Ascending aorta (tissue), 2 donors: ENCODE data around the gene DLG1. TPM values are rescaled to one million over a fixed set of nuclear protein-coding genes. Genes with fewer than 3 reads are reported as not detected.

Experiments
- DNase-seq, 2 donors: peaks; one replicate each; pipeline ENCODE4 v3.0.0-alpha.2; 2019; ENCODE audit warnings: low spot score in 2 of 2
- H3K27ac ChIP-seq, 2 donors: fragments of 200-600 bp; sonication (generic); one replicate each; pipeline ENCODE4 v1.5.1; 2016 to 2017; ENCODE audit warnings: mild to moderate bottlenecking in 1 of 2
- H3K27me3 ChIP-seq: fragments of 200-600 bp; sonication (generic); one replicate; pipeline ENCODE4 v1.5.1; 2017
- H3K36me3 ChIP-seq, 2 donors: fragments of 200-600 bp; sonication (generic); one replicate each; pipeline ENCODE4 v1.5.1; 2016
- H3K4me1 ChIP-seq, 2 donors: fragments of 200-600 bp; sonication (generic); one replicate each; pipeline ENCODE4 v1.5.1; 2016 to 2017; ENCODE audit warnings: mild to moderate bottlenecking in 1 of 2
- H3K4me3 ChIP-seq, 2 donors: fragments of 200-600 bp; sonication (generic); one replicate each; pipeline ENCODE4 v1.5.1; 2016 to 2017; ENCODE audit warnings: mild to moderate bottlenecking in 1 of 2
- H3K9me3 ChIP-seq, 2 donors: fragments of 200-600 bp; sonication (generic); one replicate each; pipeline ENCODE4 v1.5.1; 2016
- CTCF ChIP-seq, 3 experiments: fragments of 200-600 bp in 2 of 3; fragments of 450-650 bp in 1 of 3; sonication (generic) in 2 of 3; IDR thresholded peaks; one replicate each; pipeline ENCODE4 v1.5.1; 2016 to 2019; ENCODE audit warnings: antibody characterized with exemption in 3 of 3, mild to moderate bottlenecking in 1 of 3, moderate library complexity in 1 of 3
- intact Hi-C: fragments of 100-400 bp; cut with DNase I; formaldehyde crosslinking; loops from one replicate; pipeline ENCODE4 v1.15.1; 2023
- total RNA-seq: library from RNA; depleted of rRNA; stranded (reverse); fragments of >200 nt; gene quantifications from one replicate; pipeline ENCODE4 v1.1.0, GENCODE V29; 2016

Gene DLG1
- total RNA-seq, 1 donor from 2014 or later = 31.0 TPM

DNA sequence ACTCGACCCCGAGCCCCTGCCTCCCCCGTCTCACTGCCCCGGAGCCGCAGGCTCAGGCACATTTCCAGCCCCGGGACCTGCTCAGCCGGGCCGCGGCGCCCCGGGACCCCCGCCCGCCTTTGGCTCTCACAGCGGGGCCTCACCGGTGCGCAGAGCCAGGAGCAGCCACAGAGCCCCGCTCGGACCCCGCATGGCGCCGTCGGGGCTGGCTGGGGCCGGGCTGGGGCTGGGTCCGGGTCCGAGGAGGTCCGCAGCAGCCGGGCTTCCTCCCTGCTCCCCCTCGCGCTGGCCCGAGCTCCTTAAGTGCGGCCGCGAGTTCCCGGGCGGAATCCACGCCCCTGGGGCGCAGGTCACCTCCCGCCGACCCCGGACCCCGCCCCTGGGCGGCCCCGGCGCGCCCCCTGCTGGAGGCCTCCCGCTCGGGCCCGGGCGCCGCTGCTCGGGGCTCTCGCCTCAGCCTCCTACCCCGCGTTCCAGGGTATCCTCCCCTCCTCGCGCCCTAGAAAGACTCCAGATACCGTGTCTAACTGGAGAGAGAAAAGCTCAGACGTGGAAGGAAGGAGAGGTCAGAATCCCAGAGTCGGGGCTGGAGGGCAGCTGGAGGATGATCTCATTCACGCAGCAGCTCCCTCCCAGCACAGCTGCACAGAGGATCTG, 268.8 kb downstream of the DLG1 start, which contains the start of gene MELTF:
Gene MELTF (minus strand): TSS at position 307 of the 657 bp plus-strand sequence. CDS start 115 bp downstream, at position 192.
- Histone ChIP-seq H3K4me3 (peak within 1 kb of the TSS; percentile 47 to 71), H3K36me3 (no peaks in the 10 kb centered on the region), H3K27me3 (peaks cover 5% of the 10 kb centered on the region), H3K9me3 (no peaks in the 10 kb centered on the region), H3K27ac (peak within 1 kb of the TSS in 1 of 2 donors; percentile 27), H3K4me1 (peaks cover 8 to 21% of the 10 kb centered on the region in 2 donors)
- intact Hi-C loops = loop anchor here (2.0 kb wide), 1 partner anchor 27 kb away; no protein-coding TSS in a partner anchor
- TF ChIP-seq CTCF (IDR thresholded peaks at IDR 0.05) = peak; percentile 37 to 68 (median 47)
- DNase-seq = no peak

DNA sequence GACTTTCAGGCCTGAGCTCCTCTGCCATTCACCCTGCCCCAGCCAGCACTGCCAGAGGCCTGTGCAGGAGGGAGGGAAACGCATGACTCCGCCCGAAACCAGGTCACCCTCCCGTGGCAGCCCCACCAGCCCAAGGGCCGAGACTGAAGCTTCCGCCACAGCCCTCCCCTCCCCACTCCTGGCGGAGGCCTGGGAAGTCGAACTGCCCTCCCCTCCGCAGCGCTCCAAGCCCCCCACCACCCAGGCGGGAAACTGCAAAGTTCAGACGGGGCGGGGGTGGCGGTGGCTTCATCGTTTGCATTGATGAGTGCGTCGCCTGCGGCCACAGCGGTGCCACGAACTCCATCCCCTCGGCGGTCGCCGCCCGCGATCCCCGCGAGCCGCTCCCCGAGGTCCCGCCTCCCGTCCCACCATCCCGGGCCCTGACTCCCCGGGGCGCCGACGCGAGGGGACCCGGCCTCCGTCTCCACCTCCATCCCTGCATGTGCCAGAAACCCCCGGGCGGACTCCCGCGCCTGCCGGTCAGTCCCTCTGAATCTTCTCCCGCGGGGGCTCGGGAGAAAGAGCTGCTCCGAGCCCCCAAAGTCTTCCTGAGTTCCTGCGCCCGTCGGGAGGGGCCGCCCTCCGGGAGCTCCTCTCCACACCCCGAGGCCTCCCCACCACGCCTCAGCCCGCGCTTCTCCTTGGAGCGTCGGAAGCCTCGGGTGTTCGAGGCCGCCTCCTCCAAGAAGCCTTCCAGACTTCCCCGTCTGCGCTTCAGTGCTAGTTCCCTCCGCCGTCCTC, 269.5 kb downstream of the DLG1 start:
- peak overlapping the region; percentile 47 to 71 for H3K4me3 ChIP-seq
- no peak for TF ChIP-seq CTCF (IDR thresholded peaks at IDR 0.05)
- DNase-seq = no peak
- peaks cover 8 to 21% of the 10 kb centered on the region in 2 donors for H3K4me1 ChIP-seq
- H3K9me3 ChIP-seq = no peaks in the 10 kb centered on the region
- peaks cover 5% of the 10 kb centered on the region for H3K27me3 ChIP-seq
- intact Hi-C loops = loop anchor here (2.0 kb wide), 1 partner anchor 26 kb away; no protein-coding TSS in a partner anchor
- no peak overlapping the region for H3K27ac ChIP-seq
- H3K36me3 ChIP-seq = no peaks in the 10 kb centered on the region

DNA sequence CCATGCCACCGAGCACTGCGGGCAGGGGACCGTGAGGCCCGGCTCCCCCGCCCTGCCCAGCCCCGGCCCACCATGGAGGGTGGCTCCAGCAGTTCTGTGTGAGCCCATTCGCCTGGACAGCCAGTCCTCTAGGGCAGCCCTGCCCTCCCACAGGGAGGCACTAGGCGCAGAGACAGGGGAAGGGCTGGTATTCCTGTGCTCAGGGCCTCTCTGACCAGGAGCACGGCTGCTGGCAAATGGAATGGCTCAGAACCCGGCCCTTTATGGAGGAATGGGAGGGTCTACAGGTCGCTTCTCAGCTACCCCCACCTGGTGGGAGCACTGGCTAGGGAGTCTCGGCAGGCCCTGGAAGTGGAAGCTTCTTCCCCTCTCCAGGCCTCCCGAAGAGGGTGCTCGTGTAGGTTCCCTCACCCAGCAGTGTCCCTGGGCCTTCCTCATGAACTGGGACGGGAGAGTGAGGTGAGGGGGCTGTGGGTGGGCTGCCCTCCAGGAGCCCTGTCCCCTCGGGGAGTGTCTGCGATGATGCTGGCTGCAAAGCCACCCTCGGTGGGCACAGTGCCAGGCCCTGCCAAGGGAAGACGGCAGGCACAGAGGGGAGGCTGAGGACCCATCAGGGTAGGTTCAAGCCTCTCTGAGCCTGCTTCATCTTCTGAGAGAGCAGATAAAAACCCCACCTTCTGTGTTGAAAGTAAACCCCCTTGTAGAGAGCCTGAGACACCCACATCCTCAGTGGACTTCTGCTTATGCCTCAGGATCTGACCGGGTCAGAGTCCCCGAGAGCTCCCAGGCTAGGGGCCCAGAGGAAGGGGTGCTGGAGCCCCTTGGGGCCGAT, 270.3 kb downstream of the DLG1 start:
- peaks cover 8 to 21% of the 10 kb centered on the region in 2 donors for H3K4me1 ChIP-seq
- no peaks in the 10 kb centered on the region for H3K9me3 ChIP-seq
- no peak for TF ChIP-seq CTCF (IDR thresholded peaks at IDR 0.05)
- peak overlapping the region; percentile 47 to 71 for H3K4me3 ChIP-seq
- H3K36me3 ChIP-seq = no peaks in the 10 kb centered on the region
- intact Hi-C loops = loop anchor here (2.0 kb wide), 1 partner anchor 25 kb away; no protein-coding TSS in a partner anchor
- H3K27me3 ChIP-seq = peaks cover 5% of the 10 kb centered on the region
- H3K27ac ChIP-seq = no peak overlapping the region
- DNase-seq = no peak

- no peak for TF ChIP-seq CTCF (IDR thresholded peaks at IDR 0.05)
- Histone ChIP-seq H3K36me3 (no peaks in the 10 kb centered on the region), H3K27me3 (peaks cover 5% of the 10 kb centered on the region), H3K9me3 (no peaks in the 10 kb centered on the region), H3K4me3 (no peak overlapping the region), H3K27ac (no peak overlapping the region), H3K4me1 (peaks cover 8 to 21% of the 10 kb centered on the region in 2 donors)
- intact Hi-C loops = no loop called here
- DNase-seq = no peak
These were observed 271.1 kb downstream of the DLG1 start for GRCh38 chr3:197027151-197027895.

DNA sequence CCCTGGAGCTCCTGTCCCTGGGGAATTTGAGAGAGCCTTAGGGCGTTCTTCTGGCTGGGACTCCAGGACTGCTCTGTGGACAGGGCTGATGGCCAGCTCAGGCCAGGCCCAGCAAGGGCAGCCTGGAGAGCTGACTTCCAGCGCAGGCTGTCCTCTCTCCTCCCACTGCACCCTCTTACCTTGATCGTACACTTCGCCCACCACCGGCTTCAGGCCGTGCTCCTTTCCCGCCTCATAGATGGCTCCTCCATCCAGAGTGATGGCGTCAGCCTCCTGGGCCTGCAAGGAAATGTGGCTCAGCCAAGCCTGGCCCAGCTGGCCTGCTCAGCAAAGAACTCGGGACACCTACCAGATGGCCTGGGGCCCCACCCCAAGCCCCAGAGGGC, 271.9 kb downstream of the DLG1 start:
- no peak for DNase-seq
- H3K27me3 ChIP-seq = peaks cover 5% of the 10 kb centered on the region
- intact Hi-C loops = no loop called here
- H3K36me3 ChIP-seq = no peaks in the 10 kb centered on the region
- no peak for TF ChIP-seq CTCF (IDR thresholded peaks at IDR 0.05)
- no peak overlapping the region for H3K27ac ChIP-seq
- peaks cover 8 to 15% of the 10 kb centered on the region in 2 donors for H3K4me1 ChIP-seq
- no peak overlapping the region for H3K4me3 ChIP-seq
- H3K9me3 ChIP-seq = no peaks in the 10 kb centered on the region
